ENCODE measurements around the gene B3GALT5.

B3GALT5 gene

GRCh38 chr21:39661740-39662139 lies 49.0 kb downstream of the B3GALT5 start:
- TF ChIP-seq POLR2AphosphoS5 (IDR thresholded peaks at IDR 0.05; ENCODE audit: low read depth, low read length), result no peak
- TF ChIP-seq TAF1 (IDR thresholded peaks at IDR 0.05; ENCODE audit: borderline replicate concordance, insufficient read depth, low read length), result no peak
- TF ChIP-seq SIN3A (IDR thresholded peaks at IDR 0.05; ENCODE audit: borderline replicate concordance, insufficient read depth, low read length), result no peak
- TF ChIP-seq REST (IDR thresholded peaks at IDR 0.05; ENCODE audit: insufficient read depth in 1 of 2, low read depth in 2 of 2, low read length in 2 of 2), result no peak
- TF ChIP-seq FOXP2 (optimal IDR thresholded peaks at IDR 0.05; ENCODE audit: borderline replicate concordance, extremely low read depth, extremely low read length, insufficient read depth), result no peak

- TF ChIP-seq FOXP2 (optimal IDR thresholded peaks at IDR 0.05; ENCODE audit: borderline replicate concordance, extremely low read depth, extremely low read length, insufficient read depth) (no peak), POLR2AphosphoS5 (IDR thresholded peaks at IDR 0.05; ENCODE audit: low read depth, low read length) (no peak), REST (IDR thresholded peaks at IDR 0.05; ENCODE audit: insufficient read depth in 1 of 2, low read depth in 2 of 2, low read length in 2 of 2) (no peak), TAF1 (IDR thresholded peaks at IDR 0.05; ENCODE audit: borderline replicate concordance, insufficient read depth, low read length) (no peak), SIN3A (IDR thresholded peaks at IDR 0.05; ENCODE audit: borderline replicate concordance, insufficient read depth, low read length) (no peak)
Observed at GRCh38 chr21:39662411-39662953, 49.7 kb downstream of the B3GALT5 start.

GRCh38 chr21:39663066-39663465 lies 50.3 kb downstream of the B3GALT5 start:
- TF ChIP-seq REST (IDR thresholded peaks at IDR 0.05; ENCODE audit: insufficient read depth in 1 of 2, low read depth in 2 of 2, low read length in 2 of 2) (no peak), SIN3A (IDR thresholded peaks at IDR 0.05; ENCODE audit: borderline replicate concordance, insufficient read depth, low read length) (no peak), POLR2AphosphoS5 (IDR thresholded peaks at IDR 0.05; ENCODE audit: low read depth, low read length) (no peak), TAF1 (IDR thresholded peaks at IDR 0.05; ENCODE audit: borderline replicate concordance, insufficient read depth, low read length) (no peak), FOXP2 (optimal IDR thresholded peaks at IDR 0.05; ENCODE audit: borderline replicate concordance, extremely low read depth, extremely low read length, insufficient read depth) (no peak)

- TF ChIP-seq SIN3A (IDR thresholded peaks at IDR 0.05; ENCODE audit: borderline replicate concordance, insufficient read depth, low read length), result no peak
- TF ChIP-seq FOXP2 (optimal IDR thresholded peaks at IDR 0.05; ENCODE audit: borderline replicate concordance, extremely low read depth, extremely low read length, insufficient read depth), result no peak
- no peak for TF ChIP-seq POLR2AphosphoS5 (IDR thresholded peaks at IDR 0.05; ENCODE audit: low read depth, low read length)
- no peak for TF ChIP-seq REST (IDR thresholded peaks at IDR 0.05; ENCODE audit: insufficient read depth in 1 of 2, low read depth in 2 of 2, low read length in 2 of 2)
Observed at GRCh38 chr21:39663742-39664492, 51.2 kb downstream of the B3GALT5 start.
